Esophagus mucosa (tissue), 1 donor: Measurements from ENCODE around the gene MTIF2. TPM values are rescaled to one million over a fixed set of nuclear protein-coding genes. Genes with fewer than 3 reads are reported as not detected.
"Not testable (repeated sequence)": the region's sequence is repeated elsewhere in the genome, so short reads cannot be mapped to it uniquely, and the experiment has no call there.

Experiments
- ATAC-seq: fragments of 200-7000 bp; cut with Tn5 transposase; one replicate; pipeline ENCODE4 v1.9.1; 2020
- total RNA-seq: library from RNA; stranded (reverse); gene quantifications from one replicate; pipeline ENCODE4 v1.2.4, GENCODE V29; 2023
- donor health status: DM: yes; HTN: yes; CAD: no.

Gene MTIF2, protein sequence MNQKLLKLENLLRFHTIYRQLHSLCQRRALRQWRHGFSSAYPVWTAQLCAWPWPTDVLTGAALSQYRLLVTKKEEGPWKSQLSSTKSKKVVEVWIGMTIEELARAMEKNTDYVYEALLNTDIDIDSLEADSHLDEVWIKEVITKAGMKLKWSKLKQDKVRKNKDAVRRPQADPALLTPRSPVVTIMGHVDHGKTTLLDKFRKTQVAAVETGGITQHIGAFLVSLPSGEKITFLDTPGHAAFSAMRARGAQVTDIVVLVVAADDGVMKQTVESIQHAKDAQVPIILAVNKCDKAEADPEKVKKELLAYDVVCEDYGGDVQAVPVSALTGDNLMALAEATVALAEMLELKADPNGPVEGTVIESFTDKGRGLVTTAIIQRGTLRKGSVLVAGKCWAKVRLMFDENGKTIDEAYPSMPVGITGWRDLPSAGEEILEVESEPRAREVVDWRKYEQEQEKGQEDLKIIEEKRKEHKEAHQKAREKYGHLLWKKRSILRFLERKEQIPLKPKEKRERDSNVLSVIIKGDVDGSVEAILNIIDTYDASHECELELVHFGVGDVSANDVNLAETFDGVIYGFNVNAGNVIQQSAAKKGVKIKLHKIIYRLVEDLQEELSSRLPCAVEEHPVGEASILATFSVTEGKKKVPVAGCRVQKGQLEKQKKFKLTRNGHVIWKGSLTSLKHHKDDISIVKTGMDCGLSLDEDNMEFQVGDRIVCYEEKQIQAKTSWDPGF
- 24.5 TPM for total RNA-seq

DNA sequence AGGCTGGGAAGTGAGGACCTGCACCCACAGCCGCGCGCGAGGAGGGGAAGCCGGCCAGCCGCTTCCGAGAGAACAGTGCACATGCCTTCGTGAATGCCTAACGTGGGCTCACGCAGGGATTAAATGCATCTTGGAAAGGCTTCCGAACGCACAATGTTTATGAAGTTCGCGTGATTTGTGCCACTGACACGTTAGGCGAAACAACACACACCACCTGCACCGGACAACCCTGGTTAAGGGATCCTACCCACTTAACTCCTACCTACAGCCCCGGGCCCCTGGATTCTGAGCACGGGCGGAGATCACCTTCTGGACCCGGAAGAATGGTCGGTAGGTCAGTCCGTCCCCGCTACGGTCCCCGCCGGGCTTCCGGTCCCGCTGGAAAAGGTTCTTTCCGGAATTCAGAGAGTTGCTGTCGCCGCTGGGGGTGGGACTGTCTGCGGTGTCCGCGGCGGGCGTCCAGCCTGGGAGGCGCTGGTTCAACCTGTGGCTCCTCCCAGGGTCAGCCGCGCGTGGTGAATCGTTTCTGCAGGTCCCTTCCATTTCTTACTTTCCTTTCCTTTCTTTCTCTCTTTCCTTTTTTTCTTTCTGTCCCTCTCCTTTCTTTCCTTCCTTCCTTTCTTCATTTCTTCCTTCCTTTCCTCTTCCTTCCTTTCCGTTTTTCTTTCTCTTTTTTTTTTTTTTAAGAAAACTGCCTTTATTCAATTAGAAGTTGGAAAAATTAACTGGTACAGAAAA is at the start of gene MTIF2:
Gene MTIF2 (minus strand): TSS at position 325 of the 738 bp plus-strand sequence. CDS start 5,373 bp downstream, outside the sequence.
- ATAC-seq: peak; percentile 99

DNA sequence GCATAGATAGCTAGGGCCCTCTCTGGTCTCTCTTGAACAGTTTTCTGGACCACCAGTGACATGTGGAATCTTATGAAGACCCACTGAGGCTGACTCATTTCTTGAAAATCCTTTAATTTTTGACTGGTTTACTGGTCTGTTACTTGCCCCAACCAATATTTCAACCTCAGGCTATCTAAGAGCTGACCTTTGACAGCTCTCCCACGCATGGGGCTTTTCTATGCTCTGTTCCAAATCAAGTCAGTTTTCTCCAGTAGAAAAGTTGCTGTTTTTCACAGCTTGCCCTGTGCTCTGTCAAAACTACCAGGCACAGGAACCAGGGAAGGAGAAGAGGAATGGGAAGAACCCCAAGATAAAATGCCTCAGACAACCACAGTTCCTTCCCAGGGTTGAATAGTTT is 46.0 kb upstream of the MTIF2 start:
- ATAC-seq: no peak

DNA sequence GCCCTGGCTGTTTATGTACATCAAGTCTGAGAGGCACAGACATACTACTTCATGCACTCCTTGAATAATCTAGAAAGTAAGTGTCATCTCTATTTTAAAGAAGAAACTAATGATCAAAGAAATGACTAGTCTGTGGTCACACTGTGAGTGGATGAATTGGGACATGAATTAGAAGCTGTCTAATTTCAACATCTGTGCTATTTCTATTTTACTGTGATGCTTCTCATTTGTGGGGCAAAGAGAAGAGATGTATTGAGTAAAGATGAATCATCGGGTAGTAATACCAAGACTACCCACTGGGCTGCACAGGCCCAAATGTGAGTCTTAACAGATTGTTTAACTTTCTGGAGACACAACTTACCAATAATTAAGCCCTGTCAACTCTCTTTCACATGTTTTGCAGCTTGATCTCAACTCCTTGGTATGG is 42.4 kb upstream of the MTIF2 start:
- peak; percentile 56 for ATAC-seq

DNA sequence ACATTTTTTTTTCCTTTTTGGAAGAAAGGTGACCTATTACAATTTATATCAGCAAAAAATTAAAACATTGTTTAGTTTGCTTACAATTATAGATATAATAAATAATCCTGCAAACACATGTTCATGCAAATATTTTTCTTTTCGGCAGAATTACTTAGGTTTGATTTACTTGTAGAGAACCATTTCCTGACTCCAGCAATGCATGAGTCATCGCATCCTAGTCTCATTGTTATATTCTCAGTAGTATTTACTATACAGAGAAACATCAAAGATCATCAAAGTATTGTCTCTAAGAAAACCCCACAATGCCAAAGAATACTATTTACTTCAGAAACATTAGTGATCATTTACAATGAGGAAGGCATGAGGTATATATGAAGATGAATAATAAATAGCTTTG is 40.4 kb upstream of the MTIF2 start:
- no peak for ATAC-seq

DNA sequence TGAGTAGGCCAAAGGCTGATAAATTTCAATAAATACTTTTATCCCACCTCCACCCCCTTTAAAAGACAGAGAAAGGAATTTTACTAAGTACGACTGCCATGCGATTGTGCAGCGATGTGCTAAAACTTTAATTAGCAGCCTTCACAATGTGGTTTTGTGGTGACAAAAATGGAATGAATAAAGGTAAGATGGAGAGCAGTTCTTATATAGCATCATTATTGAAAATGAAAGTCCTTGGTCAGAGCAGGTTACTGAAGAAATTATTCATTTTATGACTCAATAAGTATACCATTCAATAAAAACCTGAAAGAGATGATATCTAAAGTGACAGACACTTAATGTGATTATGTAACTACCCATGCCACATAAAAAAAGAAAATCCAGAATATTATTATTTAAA is 33.2 kb upstream of the MTIF2 start:
- no peak for ATAC-seq

DNA sequence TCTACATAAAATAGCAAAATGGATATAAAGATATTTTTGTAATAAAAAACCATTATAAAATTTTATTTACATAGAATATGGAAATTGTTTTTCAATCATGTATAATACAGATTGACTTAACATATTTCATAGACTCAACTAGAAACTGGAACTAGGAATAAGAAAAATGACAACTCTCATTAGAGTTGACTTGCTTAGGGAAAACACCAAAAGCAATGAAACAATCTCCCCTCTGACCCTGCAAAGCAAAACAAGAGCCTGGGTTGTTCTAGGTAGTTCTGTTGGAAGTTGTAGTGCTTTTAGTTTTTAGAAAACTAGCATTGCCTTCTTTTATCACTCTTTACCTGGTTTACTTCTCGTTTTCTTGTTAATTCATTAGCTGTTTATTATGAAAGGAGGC is 32.2 kb upstream of the MTIF2 start:
- ATAC-seq: no peak

DNA sequence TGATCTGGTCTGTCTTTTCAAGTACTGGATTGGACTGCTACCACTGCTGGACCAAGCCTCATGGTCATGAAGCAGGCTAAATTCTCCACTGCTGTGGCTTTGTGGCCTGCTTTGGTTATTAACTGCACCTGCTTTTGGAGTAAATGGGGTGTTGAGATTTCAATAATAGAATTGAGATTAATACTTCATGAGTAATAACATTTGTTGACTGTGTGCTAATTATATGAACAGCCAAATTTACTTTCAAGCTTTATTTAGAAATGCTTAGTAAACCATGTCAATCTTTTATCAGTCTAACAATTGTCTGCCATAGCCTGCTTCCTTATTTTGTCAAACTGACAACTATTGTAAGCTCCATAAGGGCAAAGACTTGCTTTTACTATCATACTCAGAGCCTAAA is 27.4 kb upstream of the MTIF2 start:
- no peak for ATAC-seq

DNA sequence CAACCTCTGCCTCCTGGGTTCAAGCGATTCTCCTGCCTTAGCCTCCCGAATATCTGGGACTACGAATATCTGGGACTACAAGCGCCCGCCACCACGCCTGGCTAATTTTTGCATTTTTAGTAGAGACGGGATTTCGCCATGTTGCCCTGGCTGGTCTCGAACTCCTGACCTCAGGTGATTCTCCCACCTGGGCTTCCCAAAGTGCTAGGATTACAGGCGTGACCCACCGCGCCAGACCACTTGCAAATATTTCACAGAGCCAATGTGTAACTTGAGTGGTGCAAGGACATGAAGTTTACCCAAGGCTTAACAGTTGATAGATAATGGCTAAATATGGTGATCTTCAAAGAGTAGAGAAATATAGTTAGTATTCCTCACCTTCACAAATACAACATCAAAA is 14.1 kb upstream of the MTIF2 start:
- no peak for ATAC-seq

DNA sequence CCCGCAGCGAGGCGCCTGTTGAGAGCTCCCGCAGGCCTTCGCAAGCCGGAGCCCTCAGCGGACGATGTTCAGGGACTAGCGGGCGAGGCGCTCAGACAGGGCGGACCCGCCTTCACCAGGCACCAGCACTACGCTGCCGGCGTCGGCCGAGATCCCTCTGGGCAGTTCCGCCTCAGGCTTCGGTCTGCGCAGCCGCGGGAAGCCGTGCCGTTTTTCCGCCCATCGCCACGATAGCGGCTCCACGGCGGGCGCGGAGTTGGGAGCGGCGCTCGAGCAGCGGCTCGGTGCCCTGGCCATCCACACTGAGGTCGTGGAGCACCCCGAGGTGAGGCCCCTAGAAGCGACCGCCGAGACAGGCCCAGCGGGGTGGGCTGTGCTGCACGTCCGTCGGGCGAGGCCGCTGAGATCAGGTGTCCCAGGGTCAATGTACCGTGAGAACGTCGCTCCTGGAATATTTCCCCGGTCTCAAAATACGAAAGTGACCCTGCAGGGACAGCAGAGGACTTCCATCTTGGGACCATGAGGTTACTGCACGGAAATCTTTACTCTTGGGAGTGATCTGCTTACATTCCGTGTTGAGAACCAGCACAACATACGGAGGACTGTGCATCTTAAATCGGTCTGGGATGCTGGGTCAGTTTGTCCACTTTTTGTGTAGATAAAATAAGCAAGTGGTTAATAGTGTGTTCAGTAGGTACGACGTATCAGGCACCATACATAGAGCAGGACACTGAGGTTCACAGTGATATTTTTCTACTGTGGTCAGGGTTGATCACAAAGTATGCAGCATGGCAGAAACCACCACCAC is 13.3 kb upstream of the MTIF2 start:
- peak; percentile 98 for ATAC-seq

DNA sequence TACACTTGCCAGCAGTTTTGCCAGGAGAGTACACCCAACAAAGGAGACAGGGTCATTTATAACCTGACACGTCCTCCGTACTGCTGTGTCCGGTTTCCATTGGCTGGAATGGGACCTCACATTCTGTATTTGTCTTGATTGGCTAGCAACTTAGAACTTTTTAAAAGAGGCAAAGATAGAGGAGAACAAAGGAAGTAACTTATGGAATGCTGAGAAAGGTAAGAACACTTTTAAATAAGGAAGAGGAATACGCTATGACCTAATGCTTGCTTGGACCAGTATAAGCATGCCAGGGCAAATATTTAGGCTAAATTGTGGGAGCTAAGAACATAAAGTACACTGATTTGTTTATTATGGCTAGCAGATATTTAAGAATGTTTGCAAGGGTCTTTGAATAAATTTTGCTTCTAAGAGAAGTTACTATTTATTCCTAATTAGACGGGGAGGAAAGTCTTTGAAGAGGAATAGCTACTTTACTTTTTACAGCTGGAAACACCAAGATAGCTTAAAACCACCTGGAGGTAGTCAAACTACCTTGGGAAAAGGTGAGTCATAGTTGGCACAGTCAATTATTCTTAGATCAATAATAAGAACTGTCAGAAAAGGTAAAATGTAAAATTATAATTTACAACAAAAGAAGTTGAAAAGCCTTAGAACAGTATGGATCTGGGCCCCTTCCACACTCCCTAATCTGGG is 12.0 kb upstream of the MTIF2 start:
- not testable (repeated sequence) for ATAC-seq

DNA sequence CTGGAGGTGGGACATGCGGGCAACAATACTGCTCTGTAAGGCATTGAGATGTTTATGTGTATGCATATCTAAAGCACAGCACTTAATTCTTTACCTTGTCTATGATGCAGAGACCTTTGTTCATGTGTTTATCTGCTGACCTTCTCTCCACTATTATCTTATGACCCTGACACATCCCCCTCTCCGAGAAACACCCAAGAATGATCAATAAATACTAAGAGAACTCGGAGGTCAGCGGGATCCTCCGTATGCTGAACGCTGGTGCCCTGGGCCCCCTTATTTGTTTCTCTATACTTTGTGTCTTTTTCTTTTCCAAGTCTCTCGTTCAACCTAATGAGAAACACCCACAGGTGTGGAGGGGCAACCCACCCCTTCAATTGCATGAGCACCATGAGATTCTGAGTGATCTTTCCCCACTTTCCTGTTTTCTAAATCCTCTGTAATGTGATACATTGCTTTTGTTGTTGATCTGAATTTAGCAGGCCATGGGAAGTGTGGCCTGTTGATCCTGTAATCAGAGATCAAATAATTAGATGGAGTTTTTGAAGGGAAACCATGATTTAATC is 10.9 kb upstream of the MTIF2 start:
- ATAC-seq: not testable (repeated sequence)

DNA sequence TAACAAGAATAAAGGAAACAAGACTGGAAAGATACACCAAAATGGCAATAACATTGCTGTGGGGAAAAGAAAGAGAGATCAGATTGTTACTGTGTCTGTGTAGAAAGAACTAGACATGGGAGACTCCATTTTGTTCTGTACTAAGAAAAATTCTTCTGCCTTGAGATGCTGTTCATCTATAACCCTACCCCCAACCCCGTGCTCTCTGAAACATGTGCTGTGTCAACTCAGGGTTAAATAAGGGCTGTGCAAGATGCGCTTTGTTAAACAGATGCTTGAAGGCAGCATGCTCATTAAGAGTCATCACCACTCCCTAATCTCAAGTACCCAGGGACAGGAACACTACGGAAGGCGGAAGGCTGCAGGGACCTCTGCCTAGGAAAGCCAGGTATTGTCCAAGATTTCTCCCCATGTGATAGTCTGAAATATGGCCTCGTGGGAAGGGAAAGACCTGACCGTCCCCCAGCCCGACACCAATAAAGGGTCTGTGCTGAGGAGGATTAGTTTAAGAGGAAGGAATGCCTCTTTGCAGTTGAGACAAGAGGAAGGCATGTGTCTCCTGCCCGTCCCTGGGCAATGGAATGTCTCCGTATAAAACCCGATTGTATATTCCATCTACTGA is 10.3 kb upstream of the MTIF2 start:
- ATAC-seq: not testable (repeated sequence)

DNA sequence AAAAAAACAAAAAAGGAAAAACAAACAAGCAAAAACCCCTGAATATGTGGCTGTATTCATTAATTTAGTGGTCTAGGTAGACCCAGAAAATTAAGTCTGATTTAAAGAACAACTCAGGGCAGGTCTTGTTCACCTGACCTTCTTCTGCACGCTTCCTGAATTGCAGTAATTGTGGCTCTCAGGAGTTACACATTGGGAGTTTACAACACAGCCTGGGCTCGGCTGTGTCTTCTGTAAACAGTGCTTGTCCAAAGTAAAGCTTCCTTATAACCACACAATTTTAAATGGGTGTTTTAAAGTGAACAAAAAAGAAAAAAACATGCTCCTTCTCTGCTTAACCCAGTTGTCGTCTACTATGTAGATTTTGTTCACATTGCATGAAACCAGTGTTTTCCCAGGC is 8.3 kb upstream of the MTIF2 start:
- no peak for ATAC-seq

DNA sequence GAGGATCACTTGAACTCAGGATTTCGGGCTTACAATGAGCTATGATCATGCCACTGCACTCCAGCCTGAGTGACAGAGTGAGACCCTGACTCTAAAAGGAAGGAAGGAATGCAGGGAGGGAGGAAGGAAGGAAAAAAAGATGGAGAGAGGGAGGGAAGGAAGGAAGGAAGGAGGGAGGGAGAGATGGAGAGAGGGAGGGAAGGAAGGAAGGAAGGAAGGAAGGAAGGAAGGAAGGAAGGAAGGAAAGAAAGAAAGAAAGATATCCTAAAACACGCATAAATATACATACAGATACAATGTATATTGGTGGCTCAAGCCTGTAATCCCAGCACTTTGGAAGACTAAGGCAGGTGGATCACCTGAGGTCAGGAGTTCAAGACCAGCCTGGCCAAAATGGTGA is 5.3 kb upstream of the MTIF2 start:
- ATAC-seq: not testable (repeated sequence)

DNA sequence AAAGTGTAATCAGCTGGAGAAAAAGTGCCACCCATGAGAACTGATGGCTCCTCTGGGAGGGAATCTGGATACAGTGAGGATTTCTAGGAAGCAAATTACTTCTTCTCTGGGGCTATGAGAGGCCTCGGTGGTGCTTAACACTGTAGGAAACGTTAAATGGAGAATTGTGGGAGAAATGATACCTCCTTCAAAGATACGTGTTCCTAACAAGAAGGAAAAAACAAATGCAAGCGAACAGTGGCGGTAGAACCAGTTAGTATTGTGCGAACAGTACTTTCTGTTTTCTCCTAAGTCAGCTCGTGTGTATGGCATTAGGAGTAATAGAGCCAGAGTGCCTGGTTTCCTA is 587 bp upstream of the MTIF2 start:
- ATAC-seq: peak; percentile 32

DNA sequence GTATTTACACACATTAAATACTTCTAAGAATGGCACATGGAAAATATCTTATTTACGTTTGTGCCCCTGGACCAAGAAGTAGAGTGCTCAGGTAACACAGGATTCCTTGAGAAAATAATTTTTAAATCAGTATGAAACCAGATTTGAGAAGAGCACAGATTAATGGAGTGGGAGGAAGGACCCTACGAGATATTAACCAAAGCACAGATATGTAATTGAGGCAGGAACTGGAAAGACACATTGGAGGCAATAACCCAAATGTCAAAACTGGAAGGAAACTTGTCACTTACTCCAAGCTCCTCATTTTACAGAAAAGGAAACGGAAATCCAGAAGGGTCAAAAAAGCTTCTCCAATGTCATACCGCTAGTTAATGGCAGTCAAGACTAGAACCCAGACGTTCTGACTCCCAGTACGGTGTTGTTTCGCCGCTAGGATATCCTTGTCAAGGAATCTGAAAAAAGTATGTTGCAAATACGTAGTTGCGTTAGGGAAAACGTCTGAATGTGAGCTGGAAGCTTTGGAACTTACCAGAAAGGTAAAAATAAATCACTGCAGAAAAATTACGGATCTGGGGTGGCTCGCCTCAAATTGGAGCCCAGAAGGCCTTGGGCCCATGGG is 634 bp downstream of the MTIF2 start:
- no peak for ATAC-seq

DNA sequence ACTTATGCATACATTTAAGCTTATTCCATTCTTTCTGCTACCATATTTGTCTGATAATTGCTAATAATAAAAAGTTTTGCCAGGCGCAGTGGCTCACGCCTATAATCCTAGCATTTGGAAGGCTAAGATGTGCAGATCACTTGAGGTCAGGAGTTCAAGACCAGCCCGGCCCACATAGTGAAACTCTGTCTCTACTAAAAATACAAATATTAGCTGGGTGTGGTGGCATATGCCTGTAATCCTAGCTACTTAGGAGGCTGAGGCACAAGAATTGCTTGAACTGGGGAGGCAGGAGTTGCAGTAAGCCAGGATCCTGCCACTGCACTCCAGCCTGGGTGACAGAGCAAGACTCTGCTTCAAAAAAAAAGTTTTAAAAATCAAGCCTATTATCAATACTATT is 9.4 kb downstream of the MTIF2 start:
- not testable (repeated sequence) for ATAC-seq

DNA sequence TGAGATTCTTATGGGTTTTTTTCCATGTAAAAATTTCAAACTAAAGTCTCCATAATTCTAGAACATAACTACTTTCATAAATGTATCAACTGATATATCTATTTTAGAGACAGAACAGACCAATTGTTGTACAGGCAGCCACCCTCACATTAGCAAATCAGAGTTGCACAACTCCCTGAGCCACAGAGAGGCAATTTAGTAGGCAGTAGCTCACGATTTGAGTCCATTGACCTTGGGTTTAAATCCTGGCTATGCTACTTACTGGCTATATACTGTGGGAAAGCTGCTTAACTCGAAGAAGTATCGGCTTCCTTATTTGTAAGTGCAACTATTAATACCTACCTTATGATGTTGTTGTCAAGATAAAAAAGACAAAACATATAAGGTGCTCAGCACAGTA is 16.2 kb downstream of the MTIF2 start:
- ATAC-seq: no peak

DNA sequence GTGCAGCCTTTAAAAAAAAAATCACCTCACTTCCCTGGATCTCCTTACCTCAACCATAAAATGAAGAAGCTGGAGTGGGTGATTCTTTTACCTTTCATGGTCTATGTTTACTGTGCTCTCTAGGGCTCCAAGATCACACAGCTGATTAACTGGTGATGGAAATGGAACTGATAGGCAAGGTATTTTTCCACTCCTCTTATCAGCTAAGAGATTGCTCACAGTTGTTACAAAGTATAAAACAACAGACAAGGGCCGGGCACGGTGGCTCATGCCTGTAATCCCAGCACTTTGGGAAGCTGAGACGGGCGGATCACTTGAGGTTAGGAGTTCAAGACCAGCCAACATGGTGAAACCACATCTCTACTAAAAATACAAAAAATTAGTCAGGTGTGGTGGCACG is 22.0 kb downstream of the MTIF2 start:
- ATAC-seq: no peak

DNA sequence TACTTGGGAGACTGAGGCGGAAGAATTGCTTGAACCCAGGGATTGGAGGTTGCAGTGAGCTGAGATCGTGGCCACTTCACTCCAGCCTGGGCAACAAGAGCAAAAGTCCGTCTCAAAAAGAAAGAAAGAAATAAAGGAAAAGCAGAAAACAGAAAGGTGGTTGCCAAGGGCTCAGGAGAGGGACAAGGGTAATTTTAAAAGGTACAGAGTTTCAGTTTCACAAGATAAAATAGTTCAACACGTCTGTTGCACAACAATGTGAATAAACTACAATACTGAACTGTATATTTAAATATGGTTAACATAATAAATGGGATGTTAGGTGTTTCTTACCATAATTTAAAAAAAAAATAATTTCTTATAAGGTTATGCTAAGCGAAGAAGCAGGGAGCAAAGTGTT is 23.6 kb downstream of the MTIF2 start:
- ATAC-seq: no peak

DNA sequence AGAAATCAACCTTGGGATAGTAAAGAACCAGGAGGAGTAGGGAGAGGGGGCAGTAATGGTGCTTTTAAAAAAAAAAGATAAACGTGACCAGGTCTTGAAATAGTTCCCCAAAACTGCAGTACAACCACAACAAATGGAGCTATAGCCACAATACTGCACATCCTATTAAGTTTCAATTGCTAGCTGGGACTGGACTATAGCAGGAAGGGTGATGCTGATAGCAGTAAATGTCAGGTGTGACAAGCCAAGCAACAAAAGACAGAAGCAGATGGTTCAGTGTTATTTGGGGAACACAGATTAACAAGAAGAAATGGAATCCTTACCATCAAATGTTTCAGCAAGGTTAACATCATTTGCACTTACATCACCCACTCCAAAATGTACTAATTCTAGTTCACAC is 26.4 kb downstream of the MTIF2 start:
- ATAC-seq: no peak
